ENCODE results near the gene SCD5. TPM values are rescaled to one million over a fixed set of nuclear protein-coding genes. Genes with fewer than 3 reads are reported as not detected.

Gene SCD5
- total and polyA plus RNA-seq, 2 of the 8 experiments (the other 6 are each of a cell fraction or from before 2014, with no cell fraction given), result 0.92 to 1.2 TPM

- TF ChIP-seq, protein P1, sequence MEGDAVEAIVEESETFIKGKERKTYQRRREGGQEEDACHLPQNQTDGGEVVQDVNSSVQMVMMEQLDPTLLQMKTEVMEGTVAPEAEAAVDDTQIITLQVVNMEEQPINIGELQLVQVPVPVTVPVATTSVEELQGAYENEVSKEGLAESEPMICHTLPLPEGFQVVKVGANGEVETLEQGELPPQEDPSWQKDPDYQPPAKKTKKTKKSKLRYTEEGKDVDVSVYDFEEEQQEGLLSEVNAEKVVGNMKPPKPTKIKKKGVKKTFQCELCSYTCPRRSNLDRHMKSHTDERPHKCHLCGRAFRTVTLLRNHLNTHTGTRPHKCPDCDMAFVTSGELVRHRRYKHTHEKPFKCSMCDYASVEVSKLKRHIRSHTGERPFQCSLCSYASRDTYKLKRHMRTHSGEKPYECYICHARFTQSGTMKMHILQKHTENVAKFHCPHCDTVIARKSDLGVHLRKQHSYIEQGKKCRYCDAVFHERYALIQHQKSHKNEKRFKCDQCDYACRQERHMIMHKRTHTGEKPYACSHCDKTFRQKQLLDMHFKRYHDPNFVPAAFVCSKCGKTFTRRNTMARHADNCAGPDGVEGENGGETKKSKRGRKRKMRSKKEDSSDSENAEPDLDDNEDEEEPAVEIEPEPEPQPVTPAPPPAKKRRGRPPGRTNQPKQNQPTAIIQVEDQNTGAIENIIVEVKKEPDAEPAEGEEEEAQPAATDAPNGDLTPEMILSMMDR (IDR thresholded peaks at IDR 0.05; ENCODE audit: control extremely low read depth in 1 of 3, insufficient read depth in 1 of 3, low read depth in 1 of 3, low read length in 3 of 3), result no peak
Observed at GRCh38 chr4:82681754-82682153, 116.8 kb downstream of the SCD5 start (continued).
